ENCODE measurements around the gene ABTB2.

The ABTB2 gene

DNA sequence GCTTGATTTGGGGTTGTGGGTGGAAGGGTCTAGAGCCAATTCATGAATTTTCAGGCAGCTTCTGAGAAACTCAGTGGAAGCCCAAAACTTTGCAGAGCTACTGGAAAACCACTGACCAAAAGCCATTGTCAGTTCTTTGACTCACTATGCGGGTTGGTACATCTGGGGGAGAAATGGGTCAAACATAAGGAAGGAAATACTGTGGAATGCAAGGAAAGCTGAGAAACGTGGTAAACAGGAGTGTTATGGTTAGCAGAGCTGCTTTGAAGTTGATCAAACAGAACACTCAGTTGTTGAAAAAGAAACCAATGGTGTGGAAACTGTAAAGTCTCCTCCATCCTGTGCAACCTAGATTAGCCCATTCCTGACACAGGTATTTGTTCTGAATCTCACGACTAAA is 6.3 kb upstream of the ABTB2 start:
- no peak overlapping the region for H3K4me3 ChIP-seq (ENCODE audit: low read length)
- DNase-seq (ENCODE audit: low read depth, low spot score): peak; percentile 41

DNA sequence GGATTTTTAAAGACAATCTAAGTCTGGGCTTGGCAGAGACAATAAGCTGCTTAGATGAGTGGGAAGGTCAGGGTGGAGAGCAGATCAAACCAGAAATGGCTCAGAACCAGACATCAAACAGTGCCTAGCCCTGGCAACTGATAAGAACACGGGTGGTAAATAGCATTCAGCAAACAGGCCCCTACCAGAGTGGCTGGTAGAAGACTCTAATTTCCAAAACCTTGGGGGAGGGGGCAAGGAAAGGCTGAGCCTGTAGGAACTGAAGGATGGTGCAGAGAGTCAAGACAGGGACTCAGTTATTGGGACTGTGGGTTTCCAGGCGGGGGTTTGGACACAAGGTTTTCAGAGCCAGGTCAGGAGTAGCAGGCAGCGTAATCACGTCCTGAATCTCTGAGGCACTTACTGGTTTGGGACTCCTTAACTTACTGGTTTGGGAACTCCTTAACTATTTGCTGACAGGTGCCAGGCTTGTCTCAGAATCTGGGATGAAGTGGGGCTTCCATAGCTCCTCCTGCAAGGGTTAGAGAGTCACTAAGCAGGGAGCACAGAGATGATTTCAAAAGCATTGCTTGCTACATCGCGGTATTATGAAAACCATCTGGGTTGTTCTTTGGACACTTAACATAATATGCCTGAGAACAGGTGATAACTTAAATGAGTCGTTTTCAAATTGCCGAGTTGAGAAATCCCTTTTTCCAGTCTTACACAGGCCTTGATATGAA is 5.7 kb upstream of the ABTB2 start:
- H3K4me3 ChIP-seq (ENCODE audit: low read length): no peak overlapping the region
- DNase-seq (ENCODE audit: low read depth, low spot score): no peak

DNA sequence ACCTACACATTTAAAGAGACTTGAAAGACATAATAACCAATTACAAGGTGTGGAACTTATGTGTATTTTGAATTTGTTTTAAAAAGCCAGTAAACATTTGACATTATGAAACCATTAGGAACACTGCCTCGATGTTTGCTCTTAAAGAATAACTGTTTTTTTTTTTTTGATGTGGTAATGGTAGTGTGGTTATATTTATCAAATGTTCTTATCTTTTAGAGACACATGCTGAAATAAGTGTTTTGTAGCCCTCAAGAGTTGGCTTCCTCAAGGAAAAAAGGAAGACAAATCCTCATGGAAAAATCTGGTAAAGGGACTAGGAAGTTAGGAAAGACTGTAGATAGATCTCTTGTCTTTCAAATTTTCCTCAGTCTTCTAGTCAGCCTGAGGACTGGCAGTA is 2.2 kb upstream of the ABTB2 start:
- peak; percentile 50 for DNase-seq (ENCODE audit: low read depth, low spot score)
- no peak overlapping the region for H3K4me3 ChIP-seq (ENCODE audit: low read length)

DNA sequence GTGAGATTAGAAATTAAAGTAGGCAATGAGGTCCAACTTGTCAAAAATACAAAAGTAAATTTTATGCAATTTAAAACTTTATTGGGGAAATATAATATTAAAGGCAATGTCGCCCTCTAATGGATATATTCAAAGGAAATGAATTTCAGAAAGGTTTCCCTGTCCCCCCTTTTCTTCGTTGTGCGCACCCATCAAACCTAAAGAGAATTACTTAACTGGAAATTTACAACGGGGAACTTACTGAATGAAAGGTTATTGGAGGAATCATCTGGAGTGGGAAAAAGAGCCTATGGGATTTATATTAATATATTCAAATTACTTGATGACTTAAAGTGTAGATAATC is 1.7 kb upstream of the ABTB2 start:
- no peak for DNase-seq (ENCODE audit: low read depth, low spot score)
- peak overlapping the region; percentile 66 for H3K4me3 ChIP-seq (ENCODE audit: low read length)

DNA sequence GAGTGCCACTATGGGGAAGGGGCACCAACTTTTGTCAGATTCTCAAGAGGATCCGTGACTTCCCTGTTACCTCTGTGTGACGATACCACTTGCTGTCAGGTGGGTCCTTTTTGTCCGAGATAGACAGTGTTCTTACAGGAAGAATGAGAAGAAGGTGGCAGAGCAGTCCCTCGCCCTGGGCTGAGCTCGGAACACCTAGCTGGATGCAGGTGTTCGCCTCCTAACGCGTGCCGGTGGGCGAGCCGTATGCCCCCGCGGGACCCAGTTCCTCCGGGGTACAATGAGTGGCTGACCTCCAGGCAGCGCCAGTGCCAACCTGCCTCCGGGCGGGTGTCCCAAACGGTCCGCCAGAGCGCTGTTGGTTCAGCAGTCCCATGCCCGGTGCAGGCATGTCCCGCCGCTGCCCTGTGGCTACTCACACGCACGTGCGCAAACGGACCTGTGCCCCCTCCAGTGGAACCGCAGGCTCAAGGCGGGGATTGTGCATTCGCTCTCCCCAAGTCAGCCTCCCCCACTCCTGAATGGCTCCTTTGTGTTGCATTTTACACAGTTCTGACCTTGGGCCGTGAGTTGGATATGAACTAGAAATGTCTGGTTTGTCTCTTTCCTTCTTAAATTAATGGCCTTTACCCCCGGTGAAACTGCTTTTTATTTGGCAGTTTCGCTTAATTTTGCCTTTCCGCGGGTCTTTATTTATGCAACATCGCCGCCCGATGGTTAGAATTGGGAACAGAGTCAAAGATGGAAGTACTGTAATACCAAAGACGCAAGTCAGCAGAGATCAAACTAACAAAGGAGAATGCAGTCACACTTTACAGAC is 1.1 kb upstream of the ABTB2 start:
- peak overlapping the region; percentile 66 for H3K4me3 ChIP-seq (ENCODE audit: low read length)
- peak; percentile 81 for DNase-seq (ENCODE audit: low read depth, low spot score)

DNA sequence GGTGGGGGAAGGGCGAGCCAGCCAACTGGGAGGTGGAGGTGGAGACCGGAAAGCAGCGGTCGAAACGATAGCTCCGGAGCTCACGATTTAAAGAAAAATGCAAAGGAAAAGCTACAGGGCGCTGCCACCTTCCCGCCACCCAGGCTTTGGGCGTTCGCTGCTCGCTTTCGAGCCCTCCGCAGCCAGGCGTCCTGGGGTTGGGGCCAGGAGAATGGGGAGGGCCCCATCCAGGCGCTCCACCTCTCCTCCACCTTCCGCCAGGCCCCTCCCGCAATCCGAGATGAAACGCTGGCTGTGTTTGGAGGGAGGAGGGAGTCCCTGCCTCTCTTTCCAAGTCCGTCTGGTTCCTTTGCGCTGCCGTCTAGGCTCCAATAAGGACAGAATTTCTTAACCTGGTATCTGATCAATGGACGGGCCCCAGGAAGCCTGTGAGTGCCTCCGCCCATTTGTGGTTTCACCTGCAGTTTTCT is 483 bp upstream of the ABTB2 start:
- no peak for DNase-seq (ENCODE audit: low read depth, low spot score)
- H3K4me3 ChIP-seq (ENCODE audit: low read length): peak overlapping the region; percentile 66

DNA sequence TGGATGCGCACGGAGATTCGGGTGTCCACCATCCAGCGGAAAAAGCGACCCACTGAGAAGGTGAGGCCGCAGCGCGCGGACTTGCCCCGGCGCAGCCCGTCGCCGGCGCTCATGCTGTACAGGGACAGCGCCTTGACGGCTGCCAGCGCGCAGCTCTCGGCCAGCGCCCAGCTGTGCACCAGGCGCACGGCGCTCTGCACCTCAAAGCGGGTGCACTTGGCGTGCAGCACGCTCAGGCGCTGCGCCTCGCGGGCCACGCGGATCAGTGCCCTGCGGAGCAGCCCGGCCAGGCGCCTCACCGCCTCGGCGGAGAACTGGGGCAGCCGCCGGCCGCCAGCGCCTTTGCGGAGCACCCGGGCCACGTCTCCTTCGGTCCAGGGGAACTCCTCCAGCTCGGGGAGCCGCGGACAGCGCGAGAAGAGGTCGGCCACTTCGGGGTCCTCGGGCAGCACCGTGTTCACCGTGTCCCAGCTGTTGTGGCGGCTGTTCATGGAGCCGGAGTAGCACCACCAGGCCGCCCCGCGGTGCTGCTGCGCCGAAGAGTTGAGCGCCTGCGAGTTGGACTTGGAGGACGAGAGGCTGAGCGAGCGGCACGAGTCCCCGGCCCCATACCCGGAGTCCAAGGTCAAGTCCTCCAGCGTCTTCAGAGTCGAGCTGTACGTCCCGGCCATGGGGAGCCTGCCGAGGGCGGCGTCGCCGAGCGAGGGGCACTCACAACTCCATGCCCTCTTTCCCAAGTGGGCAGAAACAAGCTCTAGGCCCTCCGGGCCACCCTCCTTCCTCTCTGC is 703 bp downstream of the ABTB2 start:
- peak overlapping the region; percentile 43 for H3K4me3 ChIP-seq (ENCODE audit: low read length)
- DNase-seq (ENCODE audit: low read depth, low spot score): no peak

DNA sequence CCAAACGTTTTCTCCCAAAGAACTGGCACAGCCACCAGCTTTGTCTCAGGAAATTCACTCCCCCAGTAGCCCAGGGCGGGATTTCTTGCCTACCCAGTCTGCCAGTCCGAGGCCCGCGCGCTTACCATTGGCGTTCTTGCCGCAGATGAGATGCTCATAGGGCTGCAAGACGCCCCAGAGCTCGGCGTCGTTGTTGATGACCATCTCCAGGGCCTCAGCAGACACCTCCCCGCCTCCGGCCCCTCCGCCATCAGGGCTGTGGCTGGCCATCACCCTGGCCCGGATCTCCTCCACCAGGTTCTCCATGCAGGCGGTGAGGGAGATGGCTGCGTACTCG is 1.3 kb downstream of the ABTB2 start:
- DNase-seq (ENCODE audit: low read depth, low spot score): no peak
- no peak overlapping the region for H3K4me3 ChIP-seq (ENCODE audit: low read length)

DNA sequence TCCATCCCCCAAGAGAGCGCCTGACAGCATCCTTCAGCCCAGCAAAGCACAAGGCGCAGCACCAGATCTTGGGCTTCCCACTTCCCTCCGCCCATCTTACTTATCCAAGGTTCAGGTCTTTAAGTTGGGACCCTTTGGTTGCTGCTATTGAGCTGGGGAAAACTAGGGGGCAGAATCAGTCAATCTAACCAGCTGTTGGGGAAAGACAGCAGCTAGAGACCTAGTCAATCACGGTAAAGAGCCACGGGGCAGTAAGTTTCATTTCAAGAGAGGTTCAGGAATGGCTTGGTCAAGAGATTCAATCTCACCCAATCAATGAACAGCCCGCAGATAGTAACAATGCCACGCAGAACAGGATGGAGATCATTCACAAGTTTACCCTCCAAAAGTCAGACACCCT is 1.7 kb downstream of the ABTB2 start:
- DNase-seq (ENCODE audit: low read depth, low spot score): no peak
- H3K4me3 ChIP-seq (ENCODE audit: low read length): no peak overlapping the region

DNA sequence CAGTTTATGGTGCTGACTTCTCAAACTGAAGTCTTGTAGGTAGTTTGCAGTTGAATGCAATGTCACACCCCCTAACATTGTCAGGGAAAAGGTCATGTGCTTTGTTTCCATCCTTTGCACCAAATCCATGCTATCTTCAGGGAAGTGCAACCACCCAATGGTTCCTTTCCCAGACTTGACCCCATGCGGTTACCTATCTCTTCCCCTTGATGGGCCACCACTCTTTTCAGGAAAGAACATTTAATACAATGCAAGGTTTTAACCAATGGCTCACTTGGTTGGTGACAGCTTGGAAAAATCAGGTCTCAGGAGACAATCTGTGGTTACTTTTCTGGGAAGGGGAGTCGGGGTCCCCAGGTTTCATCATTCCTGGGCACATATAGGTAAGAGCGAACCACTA is 2.1 kb downstream of the ABTB2 start:
- DNase-seq (ENCODE audit: low read depth, low spot score): no peak
- no peak overlapping the region for H3K4me3 ChIP-seq (ENCODE audit: low read length)

DNA sequence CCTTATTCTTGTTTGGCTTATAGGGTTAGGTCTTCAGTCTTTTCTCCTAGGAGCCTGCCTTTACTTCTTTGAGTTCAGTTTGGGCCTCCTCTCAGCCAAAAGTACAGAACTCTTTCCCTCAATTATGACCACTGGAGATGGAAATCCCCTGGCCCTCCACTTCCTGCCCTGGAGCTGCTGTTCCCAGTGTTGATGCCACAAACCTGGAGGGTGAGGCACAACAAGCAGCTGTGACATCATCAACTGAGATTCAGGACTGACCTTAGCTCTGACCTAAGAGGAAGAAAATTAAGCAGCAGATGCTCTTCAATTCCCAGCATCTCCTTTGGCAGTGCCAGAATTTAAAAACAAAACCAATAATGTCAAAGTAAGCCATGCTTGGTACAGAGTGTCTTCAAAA is 3.0 kb downstream of the ABTB2 start:
- no peak for DNase-seq (ENCODE audit: low read depth, low spot score)
- no peak overlapping the region for H3K4me3 ChIP-seq (ENCODE audit: low read length)

DNA sequence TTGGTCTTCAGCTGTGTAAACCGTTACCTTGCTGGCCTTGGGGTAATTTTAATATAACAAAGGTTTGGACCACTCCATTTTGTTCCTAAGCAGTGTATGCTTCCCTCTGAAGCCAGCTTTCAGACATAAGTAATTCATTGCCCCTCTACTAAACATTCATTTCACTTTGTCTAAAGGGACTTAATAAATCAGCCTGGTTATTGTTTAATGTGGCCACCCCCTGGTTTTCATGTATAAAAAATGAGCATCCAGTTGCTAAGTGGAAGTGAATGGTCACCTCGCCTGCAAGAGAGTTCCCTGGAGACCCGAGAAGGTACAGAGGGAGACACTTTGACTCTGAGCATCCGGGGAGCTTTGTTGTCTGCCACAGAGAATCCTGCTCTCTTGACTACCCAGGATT is 3.9 kb downstream of the ABTB2 start:
- no peak for DNase-seq (ENCODE audit: low read depth, low spot score)
- no peak overlapping the region for H3K4me3 ChIP-seq (ENCODE audit: low read length)

DNA sequence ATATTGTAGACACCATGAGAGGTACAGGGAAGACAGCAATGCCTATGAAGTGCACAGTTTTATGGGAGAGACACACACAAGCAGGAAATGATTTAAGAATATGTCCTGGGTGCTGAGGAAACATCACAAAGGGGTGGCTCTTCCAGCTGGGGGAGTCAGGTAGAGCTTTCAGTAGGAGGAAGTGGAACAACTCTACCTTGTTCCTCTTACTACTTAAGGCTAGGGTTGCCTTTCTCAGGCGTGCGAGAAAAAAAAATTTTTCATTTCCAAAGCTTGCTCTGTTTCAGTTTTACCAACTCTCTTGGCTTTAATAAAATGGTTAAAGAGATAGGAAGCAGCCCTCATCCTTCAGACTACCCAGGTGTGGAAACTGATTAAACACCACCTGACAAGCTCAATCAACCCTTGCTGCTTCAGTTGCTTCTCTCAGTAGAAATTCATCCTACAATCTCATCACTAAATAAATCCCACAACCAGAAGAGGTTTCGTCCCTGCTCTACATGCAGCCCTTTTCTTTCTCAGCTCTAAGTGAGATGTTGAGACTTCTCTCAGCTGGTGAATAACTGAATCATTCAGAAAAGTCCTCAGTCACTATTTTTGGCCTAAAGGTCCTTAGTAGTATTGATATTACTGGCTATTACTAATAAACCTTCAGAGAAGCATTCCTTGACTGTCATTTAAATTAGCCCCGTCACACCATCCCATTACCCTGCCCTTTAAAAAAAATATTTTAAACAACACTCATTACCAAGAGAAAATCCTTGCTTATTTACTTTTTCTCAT is 5.9 kb downstream of the ABTB2 start:
- no peak overlapping the region for H3K4me3 ChIP-seq (ENCODE audit: low read length)
- no peak for DNase-seq (ENCODE audit: low read depth, low spot score)

DNA sequence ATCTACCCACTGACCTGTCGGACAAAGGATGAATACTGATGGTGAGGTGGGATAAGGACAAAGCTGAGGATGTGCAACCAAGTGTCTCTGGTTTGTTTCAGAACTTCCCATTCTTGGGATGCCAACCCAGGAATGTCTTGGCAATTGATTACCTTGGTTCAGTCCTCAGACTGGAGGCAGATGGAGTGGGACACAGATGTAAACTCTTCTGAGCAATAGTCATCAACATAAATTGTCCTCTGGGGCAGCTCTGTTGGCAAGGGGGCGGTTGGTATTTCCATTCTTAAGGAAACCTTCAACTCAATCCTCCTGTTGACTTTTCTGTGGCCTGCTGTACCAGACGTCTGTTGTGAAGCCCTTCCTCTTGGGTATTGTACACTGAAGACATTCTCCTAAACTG is 6.8 kb downstream of the ABTB2 start:
- H3K4me3 ChIP-seq (ENCODE audit: low read length): no peak overlapping the region
- DNase-seq (ENCODE audit: low read depth, low spot score): no peak

DNA sequence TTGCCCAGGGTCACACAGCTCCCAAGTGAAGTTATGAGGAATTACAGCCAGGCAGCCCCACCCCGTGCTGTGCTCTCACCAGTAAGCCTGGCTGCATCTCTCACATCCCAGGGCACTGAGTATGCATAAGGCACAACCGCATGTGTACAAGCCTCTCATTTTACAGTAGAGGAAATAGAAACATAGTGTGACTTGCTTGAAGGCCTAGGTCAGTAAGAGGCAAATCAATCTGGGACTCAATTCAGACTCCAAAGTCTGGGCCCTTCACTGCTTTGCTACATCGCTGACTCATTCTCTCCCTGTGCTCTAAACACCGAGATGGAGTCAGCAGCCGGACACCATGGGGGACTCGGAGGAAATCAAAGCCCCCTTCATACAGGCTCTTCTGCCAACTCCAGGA is 7.9 kb downstream of the ABTB2 start:
- no peak overlapping the region for H3K4me3 ChIP-seq (ENCODE audit: low read length)
- no peak for DNase-seq (ENCODE audit: low read depth, low spot score)

DNA sequence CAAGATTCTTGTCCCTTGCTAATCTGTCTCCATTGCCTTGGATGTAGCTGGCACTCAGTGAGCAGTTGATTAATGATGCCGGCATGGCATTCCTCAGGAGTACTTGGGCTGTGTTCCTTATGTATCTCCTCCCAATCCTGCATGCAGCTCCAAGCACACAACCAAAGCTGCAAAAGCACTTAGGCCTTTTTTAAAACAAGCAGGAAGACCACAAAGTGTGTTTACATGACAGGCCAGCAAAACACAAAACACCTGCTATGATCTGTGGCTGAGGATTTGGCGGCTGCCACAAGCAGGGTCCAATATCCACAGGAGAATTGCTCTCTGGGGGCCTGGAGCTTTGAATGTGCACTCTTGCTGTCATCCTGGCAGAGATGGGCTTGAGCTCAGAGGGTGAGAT is 8.9 kb downstream of the ABTB2 start:
- DNase-seq (ENCODE audit: low read depth, low spot score): no peak
- H3K4me3 ChIP-seq (ENCODE audit: low read length): no peak overlapping the region

DNA sequence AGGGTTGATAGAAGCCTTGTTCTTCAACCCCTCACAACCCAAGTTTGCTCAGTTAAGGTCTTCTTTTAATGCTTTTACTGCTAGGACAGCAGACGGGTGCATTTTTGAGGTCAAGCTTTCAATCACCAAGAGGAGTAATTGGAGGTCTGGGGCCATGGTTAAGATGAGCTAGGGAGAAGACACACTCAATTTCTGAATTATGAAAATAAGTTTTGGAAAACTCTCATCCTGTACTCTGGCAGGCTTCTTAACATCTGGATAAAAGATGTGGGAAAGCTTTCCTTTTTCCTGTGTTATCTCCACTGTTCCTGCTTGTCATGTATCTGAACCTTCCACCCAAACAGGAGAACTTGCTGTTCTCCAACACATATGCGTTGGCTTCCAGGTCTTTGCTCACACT is 9.7 kb downstream of the ABTB2 start:
- DNase-seq (ENCODE audit: low read depth, low spot score): no peak
- H3K4me3 ChIP-seq (ENCODE audit: low read length): no peak overlapping the region

DNA sequence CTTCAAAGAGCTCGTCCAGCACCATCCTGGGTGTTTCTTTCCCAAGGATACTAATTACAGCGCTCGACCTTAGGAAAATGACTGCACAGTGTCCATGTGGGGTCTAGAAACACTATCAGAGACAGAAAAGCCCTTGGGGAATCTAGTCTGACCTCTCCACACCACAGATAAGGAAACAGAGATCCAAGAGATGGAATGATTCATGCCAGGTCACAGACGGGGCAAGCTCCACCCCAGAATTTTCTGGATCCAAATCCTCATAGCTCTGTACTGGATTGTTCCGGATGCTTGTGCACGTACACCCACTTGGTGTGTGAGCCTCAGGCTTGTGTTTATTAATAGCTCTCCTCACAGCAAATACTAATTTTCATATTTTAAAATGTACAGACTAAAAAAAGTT is 11.3 kb downstream of the ABTB2 start:
- no peak overlapping the region for H3K4me3 ChIP-seq (ENCODE audit: low read length)
- DNase-seq (ENCODE audit: low read depth, low spot score): no peak

DNA sequence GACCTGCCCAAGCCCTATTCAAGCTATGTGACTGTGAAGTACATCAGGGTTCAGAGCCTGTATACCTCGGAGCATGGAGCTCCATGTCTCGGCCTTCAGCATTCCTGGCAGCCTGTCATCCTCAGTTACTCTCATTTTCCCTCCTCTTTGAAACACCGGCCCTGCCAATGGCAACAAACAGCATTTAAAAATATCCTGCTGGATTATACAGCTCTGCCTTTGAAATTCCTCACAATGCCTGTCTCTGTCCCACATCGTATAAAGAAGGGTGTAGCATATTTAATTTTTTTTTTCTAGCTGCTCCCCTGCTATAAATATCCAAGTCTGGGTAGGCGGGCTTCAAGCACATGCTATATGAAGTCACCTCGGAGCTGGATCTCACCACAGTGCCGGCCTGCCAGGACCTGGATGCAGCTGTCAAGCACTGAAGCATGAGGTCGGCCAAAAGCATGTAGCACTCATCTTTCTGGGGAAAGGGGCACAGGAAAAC is 11.8 kb downstream of the ABTB2 start:
- no peak for DNase-seq (ENCODE audit: low read depth, low spot score)

More for the DNA sequence above, 11.8 kb downstream of the ABTB2 start:
- H3K4me3 ChIP-seq (ENCODE audit: low read length): no peak overlapping the region

Measured in Jurkat, Clone E6-1 (cell line).